GM18508 (cell line): ENCODE data around the gene ASB3.

Experiments
- ATAC-seq: cut with Tn5 transposase; IDR thresholded peaks from one replicate; pipeline ENCODE4 v1.9.1; 2021; ENCODE audit warnings: moderate number of reproducible peaks; ENCODE audit not compliant: insufficient read depth, unreplicated experiment

The ASB3 gene

GRCh38 chr2:53620981-53621380 is 165.8 kb downstream of the ASB3 start:
- ATAC-seq, result no peak
